HG03571 (cell line): ENCODE measurements around the gene OXCT1.
A peak's percentile ranks its signal among the peaks of the same experiment; 100 is the strongest.
"Not testable (repeated sequence)": the region's sequence is repeated elsewhere in the genome, so short reads cannot be mapped to it uniquely, and the experiment has no call there.

Experiments used
- ATAC-seq: cut with Tn5 transposase; IDR thresholded peaks from one replicate; pipeline ENCODE4 v1.9.1; 2021; ENCODE audit not compliant: unreplicated experiment

OXCT1 gene

GRCh38 chr5:41728281-41728680, 141.9 kb downstream of the OXCT1 start:
- ATAC-seq, result no peak

- ATAC-seq, result no peak
Observed at GRCh38 chr5:41722359-41722950, 147.8 kb downstream of the OXCT1 start.

- no peak for ATAC-seq
Observed at GRCh38 chr5:41721516-41721915, 148.7 kb downstream of the OXCT1 start.

- ATAC-seq, result no peak
Observed at GRCh38 chr5:41716382-41716781, 153.8 kb downstream of the OXCT1 start.

GRCh38 chr5:41714446-41714845, 155.8 kb downstream of the OXCT1 start:
- ATAC-seq, result not testable (repeated sequence)

- peak; percentile 9 for ATAC-seq
Observed at GRCh38 chr5:41708604-41708940, 161.7 kb downstream of the OXCT1 start.

- peak; percentile 66 for ATAC-seq
Observed at GRCh38 chr5:41707853-41708603, 162.2 kb downstream of the OXCT1 start.

GRCh38 chr5:41695920-41696582, 174.2 kb downstream of the OXCT1 start:
- ATAC-seq, result peak; percentile 78

GRCh38 chr5:41686767-41687166, 183.5 kb downstream of the OXCT1 start:
- ATAC-seq, result no peak

- no peak for ATAC-seq
Observed at GRCh38 chr5:41686191-41686590, 184.0 kb downstream of the OXCT1 start.

- peak; percentile 72 for ATAC-seq
Observed at GRCh38 chr5:41683181-41683580, 187.0 kb downstream of the OXCT1 start.

- no peak for ATAC-seq
Observed at GRCh38 chr5:41682641-41683040, 187.6 kb downstream of the OXCT1 start.

GRCh38 chr5:41681840-41682239, 188.4 kb downstream of the OXCT1 start:
- no peak for ATAC-seq
